IMR-90 (cell line): ENCODE data around the gene KCNH4. TPM values are rescaled to one million over a fixed set of nuclear protein-coding genes. Genes with fewer than 3 reads are reported as not detected.

Experiments
- ATAC-seq: fragments of 200-7000 bp; cut with Tn5 transposase; 2 replicates; pipeline ENCODE4 v1.9.1; 2020; ENCODE audit warnings: low read depth, mild to moderate bottlenecking, moderate library complexity
- BruUV-seq: library from RNA; stranded (reverse); fragments of 400-500 nt; replicated peaks from 2 replicates; lab custom pipeline; 2021; lab: Mats Ljungman, UMichigan
- CTCF ChIA-PET: fragments of 300-600 bp; formaldehyde crosslinking; extraction: SDS; loops from one replicate; lab custom pipeline; 2021; ENCODE audit warnings: antibody characterized with exemption; lab: Yijun Ruan, JAX
- POLR2A ChIA-PET: fragments of 300-600 bp; sonication (Branson Sonifier 250); formaldehyde crosslinking; loops from one replicate; lab custom pipeline; 2022; ENCODE audit warnings: antibody characterized with exemption; ENCODE audit not compliant: unreplicated experiment; lab: Charles Lee
- DNase-seq: peaks from one replicate; pipeline ENCODE4 v3.0.0; 2013
- H2AFZ ChIP-seq: replicated peaks from 2 replicates; pipeline ENCODE3; 2013; ENCODE audit warnings: low read length, mild to moderate bottlenecking; ENCODE audit not compliant: poor library complexity
- H2AK5ac ChIP-seq: 2 replicates; pipeline ENCODE4 v1.6.1; 2013; ENCODE audit warnings: low read depth, low read length, inconsistent platforms
- H2AK9ac ChIP-seq: replicated peaks from 2 replicates; pipeline ENCODE3; 2013; ENCODE audit warnings: mild to moderate bottlenecking, low read depth, low read length, moderate library complexity; ENCODE audit not compliant: poor library complexity
- H2BK120ac ChIP-seq: 2 replicates; pipeline ENCODE4 v1.6.1; 2013; ENCODE audit warnings: low read depth, low read length, inconsistent platforms
- H2BK15ac ChIP-seq: 3 replicates; pipeline ENCODE4 v1.6.1; 2013; ENCODE audit warnings: low read depth, low read length, inconsistent platforms
- H2BK20ac ChIP-seq: 2 replicates; pipeline ENCODE4 v1.6.1; 2013; ENCODE audit warnings: low read depth, mild to moderate bottlenecking, inconsistent platforms, low read length, moderate library complexity
- H2BK5ac ChIP-seq: 2 replicates; pipeline ENCODE4 v1.6.1; 2013; ENCODE audit warnings: mild to moderate bottlenecking, low read depth, low read length, inconsistent platforms; ENCODE audit not compliant: poor library complexity, severe bottlenecking
- H3K14ac ChIP-seq: replicated peaks from 2 replicates; pipeline ENCODE4 v1.6.1; 2013; ENCODE audit warnings: low read depth, low read length, inconsistent platforms
- H3K18ac ChIP-seq: 2 replicates; pipeline ENCODE4 v1.6.1; 2013; ENCODE audit warnings: low read depth, low read length, control low read depth
- H3K23ac ChIP-seq: 2 replicates; pipeline ENCODE4 v1.6.1; 2013; ENCODE audit warnings: low read depth, low read length, inconsistent platforms
- H3K27ac ChIP-seq: 2 replicates; pipeline ENCODE4 v1.5.1; 2013; ENCODE audit warnings: mild to moderate bottlenecking, control low read depth, low read length; ENCODE audit not compliant: insufficient read depth
- H3K27me3 ChIP-seq: 2 replicates; pipeline ENCODE4 v1.6.1; 2013; ENCODE audit warnings: low read length; ENCODE audit not compliant: control insufficient read depth, insufficient read depth
- H3K36me3 ChIP-seq: 2 replicates; pipeline ENCODE4 v1.6.1; 2013; ENCODE audit warnings: low read length, mixed read lengths; ENCODE audit not compliant: control insufficient read depth, insufficient read depth
- H3K4ac ChIP-seq: 2 replicates; pipeline ENCODE4 v1.6.1; 2013; ENCODE audit warnings: low read depth, low read length, inconsistent platforms
- H3K4me1 ChIP-seq: 2 replicates; pipeline ENCODE4 v1.6.1; 2013; ENCODE audit warnings: low read length, mixed read lengths; ENCODE audit not compliant: control insufficient read depth, insufficient read depth
- H3K4me2 ChIP-seq: 2 replicates; pipeline ENCODE4 v1.6.1; 2013; ENCODE audit warnings: low read depth, mild to moderate bottlenecking, control low read depth, low read length, moderate library complexity
- H3K4me3 ChIP-seq: 2 replicates; pipeline ENCODE4 v1.5.1; 2013; ENCODE audit warnings: low read depth, mild to moderate bottlenecking, control low read depth, low read length, moderate library complexity; ENCODE audit not compliant: insufficient read depth
- H3K56ac ChIP-seq: 2 replicates; pipeline ENCODE4 v1.6.1; 2013; ENCODE audit warnings: low read length, inconsistent platforms; ENCODE audit not compliant: insufficient read depth; ENCODE audit errors: extremely low read depth
- H3K79me1 ChIP-seq, 2 experiments: 2 replicates each; pipeline ENCODE4 v1.6.1; 2013; ENCODE audit warnings: low read length in 2 of 2, inconsistent platforms in 1 of 2, low read depth in 1 of 2
- H3K9ac ChIP-seq: 2 replicates; pipeline ENCODE4 v1.6.1; 2013; ENCODE audit warnings: low read depth, low read length, control low read depth
- H3K9me1 ChIP-seq: 2 replicates; pipeline ENCODE4 v1.6.1; 2013; ENCODE audit warnings: low read length, inconsistent platforms; ENCODE audit not compliant: insufficient read depth
- H3K9me3 ChIP-seq: 2 replicates; pipeline ENCODE4 v1.6.1; 2013; ENCODE audit warnings: low read length; ENCODE audit not compliant: control insufficient read depth, insufficient read depth
- H4K20me1 ChIP-seq: 2 replicates; pipeline ENCODE4 v1.6.1; 2013; ENCODE audit warnings: low read length, inconsistent platforms; ENCODE audit not compliant: insufficient read depth
- H4K5ac ChIP-seq: 2 replicates; pipeline ENCODE4 v1.6.1; 2013; ENCODE audit warnings: mild to moderate bottlenecking, low read depth, low read length, control low read depth
- H4K8ac ChIP-seq, 2 experiments: 2 replicates each; pipeline ENCODE4 v1.6.1; 2013; ENCODE audit warnings: low read depth in 2 of 2, low read length in 2 of 2, control low read depth in 1 of 2, inconsistent platforms in 1 of 2
- H4K91ac ChIP-seq: 2 replicates; pipeline ENCODE4 v1.6.1; 2013; ENCODE audit warnings: low read depth, low read length, inconsistent platforms; ENCODE audit not compliant: insufficient read depth
- CEBPB ChIP-seq: IDR thresholded peaks from 2 replicates; pipeline ENCODE4 v1.6.1; 2012; ENCODE audit warnings: low read depth, low read length, improper control_type of control experiment
- CHD1 ChIP-seq: IDR thresholded peaks from 2 replicates; pipeline ENCODE4 v1.6.1; 2012; ENCODE audit warnings: low read depth, low read length, improper control_type of control experiment
- MAFK ChIP-seq: IDR thresholded peaks from 2 replicates; pipeline ENCODE4 v1.6.1; 2012; ENCODE audit warnings: low read depth, low read length, improper control_type of control experiment
- MAZ ChIP-seq: IDR thresholded peaks from 2 replicates; pipeline ENCODE4 v1.6.1; 2012; ENCODE audit warnings: low read depth, mild to moderate bottlenecking, low read length, improper control_type of control experiment, moderate library complexity, borderline replicate concordance
- MXI1 ChIP-seq: IDR thresholded peaks from 2 replicates; pipeline ENCODE4 v1.6.1; 2012; ENCODE audit warnings: low read depth, mild to moderate bottlenecking, low read length, moderate library complexity, borderline replicate concordance
- NFE2L2 ChIP-seq: fragments of 150-350 bp; IDR thresholded peaks from 2 replicates; pipeline ENCODE4 v1.6.1; 2016; ENCODE audit warnings: low read depth, mild to moderate bottlenecking, low read length
- POLR2A ChIP-seq: IDR thresholded peaks from 2 replicates; pipeline ENCODE4 v1.6.1; 2012; ENCODE audit warnings: mild to moderate bottlenecking, low read depth, low read length
- RAD21 ChIP-seq: IDR thresholded peaks from 2 replicates; pipeline ENCODE4 v1.6.1; 2012; ENCODE audit warnings: low read length, improper control_type of control experiment
- RCOR1 ChIP-seq: IDR thresholded peaks from 2 replicates; pipeline ENCODE4 v1.6.1; 2012; ENCODE audit warnings: mild to moderate bottlenecking, low read length, improper control_type of control experiment; ENCODE audit not compliant: insufficient replicate concordance
- RFX5 ChIP-seq: IDR thresholded peaks from 2 replicates; pipeline ENCODE4 v1.8.0; 2012; ENCODE audit warnings: low read depth, mild to moderate bottlenecking, low read length, moderate library complexity
- SMC3 ChIP-seq: fragments of 150-350 bp; IDR thresholded peaks from 2 replicates; pipeline ENCODE4 v1.6.1; 2016; ENCODE audit warnings: low read depth, mild to moderate bottlenecking, antibody characterized with exemption, low read length, moderate library complexity
- WGBS, 2 experiments: methylation state at CpG; one replicate each; pipeline versions ENCODE4 v1.1.5 to v1.1.7; 2013; ENCODE audit warnings: missing lambda C conversion rate in 2 of 2; ENCODE audit not compliant: insufficient read length in 1 of 2; ENCODE audit errors: extremely low coverage in 2 of 2; 5-methylcytosine and 5-hydroxymethylcytosine counted together
- dilution Hi-C: fragments of 300-500 bp; cut with HindIII; formaldehyde crosslinking; loops from one replicate; pipeline ENCODE4 v1.14.3; 2018; ENCODE audit warnings: low sequenced_read_pairs; ENCODE audit not compliant: unreplicated experiment
- in situ Hi-C: fragments of 300-500 bp; cut with MboI; formaldehyde crosslinking; loops from 3 replicates; pipeline ENCODE4 v1.14.3; 2019; ENCODE audit warnings: low sequenced_read_pairs, inconsistent platforms, mixed read lengths
- intact Hi-C: fragments of 100-400 bp; cut with micrococcal nuclease; formaldehyde crosslinking; loops from 2 replicates; pipeline ENCODE4 v1.10.0; 2022
- polyA plus RNA-seq, 3 experiments: library from polyadenylated mRNA; depleted of rRNA; stranded (reverse); fragments of >200 nt; gene quantifications; 2 replicates each; pipeline ENCODE4 v1.2.3, GENCODE V29; 2012; ENCODE audit warnings: low replicate concordance in 1 of 3
- total RNA-seq: library from RNA; depleted of rRNA; stranded (reverse); fragments of >200 nt; gene quantifications from 2 replicates; pipeline ENCODE4 v1.2.3, GENCODE V29; 2012

KCNH4 gene
- total and polyA plus RNA-seq, 2 of the 4 experiments (the other 2 are of a cell fraction) = 0.03 TPM; not detected in 1

DNA sequence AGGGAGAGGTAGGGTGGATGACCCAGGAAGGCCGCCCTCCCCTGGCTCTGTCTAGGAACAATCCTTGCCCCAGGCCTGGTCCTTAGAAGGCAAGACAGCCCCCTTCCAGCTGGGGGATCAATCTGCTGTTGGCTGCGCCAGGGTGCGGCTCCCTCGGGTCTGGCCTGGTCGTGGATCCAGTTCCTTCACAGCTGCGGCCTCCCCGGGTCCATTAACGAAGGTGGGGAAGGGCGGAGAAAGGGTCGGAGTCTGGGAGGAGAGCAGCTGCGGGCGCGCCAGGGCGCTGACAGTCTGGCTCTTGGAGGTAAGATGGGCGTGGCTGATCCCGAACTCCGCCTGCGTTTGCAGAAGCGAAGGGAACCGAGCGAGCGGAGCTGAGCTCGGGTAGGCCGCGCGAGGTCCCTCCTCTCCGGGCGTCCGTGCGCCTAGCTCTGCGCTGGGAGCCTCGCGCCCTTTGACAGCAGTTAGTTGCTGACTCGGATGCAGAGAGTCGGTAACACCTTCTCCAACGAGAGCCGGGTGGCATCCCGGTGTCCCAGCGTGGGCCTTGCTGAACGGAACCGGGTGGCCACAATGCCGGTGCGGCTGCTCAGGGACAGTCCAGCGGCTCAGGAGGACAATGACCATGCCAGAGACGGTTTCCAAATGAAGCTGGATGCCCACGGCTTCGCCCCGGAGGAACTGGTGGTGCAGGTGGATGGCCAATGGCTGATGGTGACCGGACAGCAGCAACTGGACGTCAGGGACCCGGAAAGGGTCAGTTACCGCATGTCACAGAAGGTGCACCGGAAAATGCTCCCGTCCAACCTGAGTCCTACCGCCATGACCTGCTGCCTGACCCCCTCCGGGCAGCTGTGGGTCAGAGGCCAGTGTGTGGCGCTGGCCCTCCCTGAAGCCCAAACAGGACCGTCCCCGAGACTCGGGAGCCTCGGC, 58.3 kb downstream of the KCNH4 start, which contains the start of gene HSPB9:
TSS of gene HSPB9 (plus strand) at position 434 of the 933 bp plus-strand sequence. CDS start at position 481, 47 bp downstream.
- Histone ChIP-seq H2BK15ac (no peak within 1 kb of the TSS), H3K23ac (no peak within 1 kb of the TSS), H4K91ac (no peak within 1 kb of the TSS), H3K9ac (no peak within 1 kb of the TSS), H3K4me2 (no peak within 1 kb of the TSS), H2AK5ac (no peak within 1 kb of the TSS), H4K5ac (no peak within 1 kb of the TSS), H4K20me1 (peaks cover 3% of the 10 kb centered on the region; the same call in 1 of the 2 replicates), H3K27ac (no peak within 1 kb of the TSS), H2BK120ac (no peak within 1 kb of the TSS), H3K4me1 (peaks cover 7% of the 10 kb centered on the region), H3K79me1 (peaks cover 10 to 12% of the 10 kb centered on the region in 2 experiments; a peak in 3 of 4 replicates), H4K8ac (peak within 1 kb of the TSS in 1 of 2 experiments; percentile 75; a peak in 2 of 4 replicates), H2AFZ (peak within 1 kb of the TSS; percentile 38), H3K56ac (no peak within 1 kb of the TSS), H3K4ac (no peak within 1 kb of the TSS), H3K18ac (no peak within 1 kb of the TSS), H2BK20ac (no peak within 1 kb of the TSS), H3K4me3 (no peak within 1 kb of the TSS), H3K14ac (no peak within 1 kb of the TSS), H2AK9ac (no peak within 1 kb of the TSS), H3K36me3 (peaks cover 36% of the 10 kb centered on the region), H3K27me3 (no peaks in the 10 kb centered on the region), H3K9me1 (peaks cover 4% of the 10 kb centered on the region; the same call in 1 of the 2 replicates), H3K9me3 (no peaks in the 10 kb centered on the region), H2BK5ac (no peak within 1 kb of the TSS)
- no peak for ATAC-seq
- intact Hi-C loops (no loop called here), dilution Hi-C loops (no loop called here), in situ Hi-C loops (no loop called here)
- DNase-seq = no peak
- WGBS, 2 experiments = 61% methylated on average over 45 of the region's 61 CpGs; no CpG with 5 or more reads in 1 of the 2 experiments
- POLR2A ChIA-PET = no interaction called here
- BruUV-seq = no TSS peak
- CTCF ChIA-PET = no interaction called here
- TF ChIP-seq MAZ = no peak
- no peak for TF ChIP-seq RFX5
- TF ChIP-seq CHD1 = no peak
- no peak for TF ChIP-seq NFE2L2
- TF ChIP-seq MAFK = no peak
- TF ChIP-seq POLR2A = no peak
- TF ChIP-seq RAD21 = no peak
- TF ChIP-seq RCOR1 = no peak
- TF ChIP-seq CEBPB = no peak
- TF ChIP-seq MXI1 = no peak
- TF ChIP-seq SMC3 = no peak
